ENCODE measurements around the gene RAD51B. TPM values are rescaled to one million over a fixed set of nuclear protein-coding genes. Genes with fewer than 3 reads are reported as not detected.

Gene RAD51B
- total and polyA plus RNA-seq, 5 donors, result 0.88 to 5.3 (median 3.3) TPM

- DNase-seq (no peak), ATAC-seq (no peak)
- no peaks in the 10 kb centered on the region for H3K27me3 ChIP-seq (ENCODE audit: control insufficient read depth, insufficient read depth)
- intact Hi-C loops (cut with DNase I), result no loop called here
- no peaks in the 10 kb centered on the region for H3K4me1 ChIP-seq (ENCODE audit: control insufficient read depth, insufficient read depth, low read length)
- no peaks in the 10 kb centered on the region for H3K9me3 ChIP-seq (ENCODE audit: control insufficient read depth, low read length)
- no peak overlapping the region for H3K4me3 ChIP-seq (ENCODE audit: low read length)
- H3K27ac ChIP-seq (ENCODE audit: low read length), result no peak overlapping the region
Observed at GRCh38 chr14:67908052-67908754, 88.6 kb downstream of the RAD51B start.

GRCh38 chr14:67911562-67911961, 92.0 kb downstream of the RAD51B start:
- ATAC-seq (no peak), DNase-seq (no peak)
- Histone ChIP-seq H3K9me3 (ENCODE audit: control insufficient read depth, low read length) (no peaks in the 10 kb centered on the region), H3K4me3 (ENCODE audit: low read length) (no peak overlapping the region), H3K27ac (ENCODE audit: low read length) (no peak overlapping the region), H3K27me3 (ENCODE audit: control insufficient read depth, insufficient read depth) (no peaks in the 10 kb centered on the region), H3K4me1 (ENCODE audit: control insufficient read depth, insufficient read depth, low read length) (no peaks in the 10 kb centered on the region)
- intact Hi-C loops (cut with DNase I), result no loop called here
- 56% methylated on average over 2 of the region's 2 CpGs for WGBS

GRCh38 chr14:67916430-67916829, 96.9 kb downstream of the RAD51B start:
- 92% methylated on average over 4 of the region's 4 CpGs for WGBS
- H3K4me1 ChIP-seq (ENCODE audit: control insufficient read depth, insufficient read depth, low read length), result no peaks in the 10 kb centered on the region
- DNase-seq (no peak), ATAC-seq (no peak)
- H3K4me3 ChIP-seq (ENCODE audit: low read length), result no peak overlapping the region
- H3K27me3 ChIP-seq (ENCODE audit: control insufficient read depth, insufficient read depth), result no peaks in the 10 kb centered on the region
- H3K27ac ChIP-seq (ENCODE audit: low read length), result no peak overlapping the region
- H3K9me3 ChIP-seq (ENCODE audit: control insufficient read depth, low read length), result no peaks in the 10 kb centered on the region
- intact Hi-C loops (cut with DNase I), result no loop called here

- intact Hi-C loops (cut with DNase I), result no loop called here
- WGBS, result 94% methylated on average over 6 of the region's 6 CpGs
- Histone ChIP-seq H3K27ac (ENCODE audit: low read length) (no peak overlapping the region), H3K4me3 (ENCODE audit: low read length) (no peak overlapping the region), H3K27me3 (ENCODE audit: control insufficient read depth, insufficient read depth) (no peaks in the 10 kb centered on the region), H3K4me1 (ENCODE audit: control insufficient read depth, insufficient read depth, low read length) (no peaks in the 10 kb centered on the region), H3K9me3 (ENCODE audit: control insufficient read depth, low read length) (no peaks in the 10 kb centered on the region)
- ATAC-seq (no peak), DNase-seq (no peak)
Observed at GRCh38 chr14:67917006-67917405, 97.4 kb downstream of the RAD51B start.

GRCh38 chr14:67918838-67919237, 99.3 kb downstream of the RAD51B start:
- Histone ChIP-seq H3K27ac (ENCODE audit: low read length) (no peak overlapping the region), H3K4me3 (ENCODE audit: low read length) (no peak overlapping the region)

GRCh38 chr14:67919259-67920032, 99.9 kb downstream of the RAD51B start:
- Histone ChIP-seq H3K27ac (ENCODE audit: low read length) (no peak overlapping the region), H3K27me3 (ENCODE audit: control insufficient read depth, insufficient read depth) (no peaks in the 10 kb centered on the region), H3K4me3 (ENCODE audit: low read length) (no peak overlapping the region), H3K4me1 (ENCODE audit: control insufficient read depth, insufficient read depth, low read length) (no peaks in the 10 kb centered on the region), H3K9me3 (ENCODE audit: control insufficient read depth, low read length) (no peaks in the 10 kb centered on the region)
- intact Hi-C loops (cut with DNase I), result no loop called here
- no peak for DNase-seq
- WGBS, result 47% methylated on average over 7 of the region's 7 CpGs
- ATAC-seq, result no peak

More at GRCh38 chr14:67918838-67919237, 99.3 kb downstream of the RAD51B start:
- ATAC-seq (no peak), DNase-seq (no peak)
- no peaks in the 10 kb centered on the region for H3K9me3 ChIP-seq (ENCODE audit: control insufficient read depth, low read length)
- H3K27me3 ChIP-seq (ENCODE audit: control insufficient read depth, insufficient read depth), result no peaks in the 10 kb centered on the region
- intact Hi-C loops (cut with DNase I), result no loop called here
- no peaks in the 10 kb centered on the region for H3K4me1 ChIP-seq (ENCODE audit: control insufficient read depth, insufficient read depth, low read length)

- no peak for DNase-seq
- H3K4me1 ChIP-seq (ENCODE audit: control insufficient read depth, insufficient read depth, low read length), result no peaks in the 10 kb centered on the region
- H3K4me3 ChIP-seq (ENCODE audit: low read length), result no peak overlapping the region
- intact Hi-C loops (cut with DNase I), result no loop called here
- 93% methylated on average over 3 of the region's 3 CpGs for WGBS
- no peak overlapping the region for H3K27ac ChIP-seq (ENCODE audit: low read length)
- H3K9me3 ChIP-seq (ENCODE audit: control insufficient read depth, low read length), result no peaks in the 10 kb centered on the region
- H3K27me3 ChIP-seq (ENCODE audit: control insufficient read depth, insufficient read depth), result no peaks in the 10 kb centered on the region
- ATAC-seq, result no peak
Observed at GRCh38 chr14:67926821-67927220, 107.2 kb downstream of the RAD51B start.

- no peaks in the 10 kb centered on the region for H3K4me1 ChIP-seq (ENCODE audit: control insufficient read depth, insufficient read depth, low read length)
- H3K27ac ChIP-seq (ENCODE audit: low read length), result no peak overlapping the region
- no peak for DNase-seq
- WGBS, result 71% methylated on average over 4 of the region's 4 CpGs
- ATAC-seq, result no peak
- intact Hi-C loops (cut with DNase I), result no loop called here
- H3K27me3 ChIP-seq (ENCODE audit: control insufficient read depth, insufficient read depth), result no peaks in the 10 kb centered on the region
- no peak overlapping the region for H3K4me3 ChIP-seq (ENCODE audit: low read length)
- H3K9me3 ChIP-seq (ENCODE audit: control insufficient read depth, low read length), result no peaks in the 10 kb centered on the region
Observed at GRCh38 chr14:67927244-67927643, 107.7 kb downstream of the RAD51B start.

GRCh38 chr14:67928375-67928774, 108.8 kb downstream of the RAD51B start:
- Histone ChIP-seq H3K4me1 (ENCODE audit: control insufficient read depth, insufficient read depth, low read length) (no peaks in the 10 kb centered on the region), H3K9me3 (ENCODE audit: control insufficient read depth, low read length) (no peaks in the 10 kb centered on the region), H3K4me3 (ENCODE audit: low read length) (no peak overlapping the region), H3K27ac (ENCODE audit: low read length) (no peak overlapping the region), H3K27me3 (ENCODE audit: control insufficient read depth, insufficient read depth) (no peaks in the 10 kb centered on the region)
- no peak for ATAC-seq
- DNase-seq, result no peak
- 93% methylated on average over 11 of the region's 11 CpGs for WGBS
- intact Hi-C loops (cut with DNase I), result no loop called here

GRCh38 chr14:67932708-67933246, 113.2 kb downstream of the RAD51B start:
- no peak overlapping the region for H3K27ac ChIP-seq (ENCODE audit: low read length)
- H3K4me1 ChIP-seq (ENCODE audit: control insufficient read depth, insufficient read depth, low read length), result no peaks in the 10 kb centered on the region
- DNase-seq (no peak), ATAC-seq (peak; percentile 10 to 14)
- H3K4me3 ChIP-seq (ENCODE audit: low read length), result no peak overlapping the region
- intact Hi-C loops (cut with DNase I), result no loop called here
- H3K9me3 ChIP-seq (ENCODE audit: control insufficient read depth, low read length), result no peaks in the 10 kb centered on the region
- no peaks in the 10 kb centered on the region for H3K27me3 ChIP-seq (ENCODE audit: control insufficient read depth, insufficient read depth)
- WGBS, result 86% methylated on average over 4 of the region's 4 CpGs

- no peaks in the 10 kb centered on the region for H3K9me3 ChIP-seq (ENCODE audit: control insufficient read depth, low read length)
- H3K4me3 ChIP-seq (ENCODE audit: low read length), result no peak overlapping the region
- H3K27ac ChIP-seq (ENCODE audit: low read length), result no peak overlapping the region
- no peaks in the 10 kb centered on the region for H3K27me3 ChIP-seq (ENCODE audit: control insufficient read depth, insufficient read depth)
- no peaks in the 10 kb centered on the region for H3K4me1 ChIP-seq (ENCODE audit: control insufficient read depth, insufficient read depth, low read length)
- DNase-seq (no peak), ATAC-seq (peak in 1 of 2 donors; percentile 37)
- intact Hi-C loops (cut with DNase I), result no loop called here
Observed at GRCh38 chr14:67933266-67933665, 113.7 kb downstream of the RAD51B start.

All from right cardiac atrium (tissue), 5 donors.